GM12865 (cell line): ENCODE measurements around the gene SH3BP5.

ENCODE experiments used
- DNase-seq: peaks from one replicate; pipeline ENCODE4 v3.0.0; 2010; ENCODE audit warnings: low read depth
- H3K4me3 ChIP-seq: 2 replicates; pipeline ENCODE4 v1.5.1; 2011; ENCODE audit warnings: mild to moderate bottlenecking, low read depth, low read length, control low read depth
- CTCF ChIP-seq: IDR thresholded peaks from 2 replicates; pipeline ENCODE4 v1.5.1; 2011; ENCODE audit warnings: low read length, control low read depth, low read depth, inconsistent platforms; ENCODE audit not compliant: insufficient read depth; ENCODE audit errors: missing control alignments

SH3BP5 gene

DNA sequence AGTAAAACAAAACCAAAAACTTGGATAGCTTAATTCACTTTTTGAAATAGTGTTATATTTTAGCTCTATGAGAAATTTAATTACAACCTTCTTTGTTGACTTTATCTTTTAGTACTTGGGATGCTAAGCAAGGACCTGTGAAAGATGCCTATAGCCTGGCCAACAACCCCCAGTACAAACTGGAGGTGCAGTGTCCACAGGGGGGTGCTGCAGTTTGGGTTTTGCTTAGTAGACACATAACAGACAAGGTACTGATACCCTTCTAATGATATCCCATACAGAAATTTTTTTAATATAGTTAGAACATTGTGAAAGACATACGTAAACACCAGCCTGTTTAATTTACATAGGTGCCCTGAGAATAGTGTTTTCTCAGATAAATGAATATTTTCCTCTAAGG, 91.0 kb downstream of the SH3BP5 start:
- no peak overlapping the region for H3K4me3 ChIP-seq
- DNase-seq: peak; percentile 60
- TF ChIP-seq CTCF: peak; percentile 38

DNA sequence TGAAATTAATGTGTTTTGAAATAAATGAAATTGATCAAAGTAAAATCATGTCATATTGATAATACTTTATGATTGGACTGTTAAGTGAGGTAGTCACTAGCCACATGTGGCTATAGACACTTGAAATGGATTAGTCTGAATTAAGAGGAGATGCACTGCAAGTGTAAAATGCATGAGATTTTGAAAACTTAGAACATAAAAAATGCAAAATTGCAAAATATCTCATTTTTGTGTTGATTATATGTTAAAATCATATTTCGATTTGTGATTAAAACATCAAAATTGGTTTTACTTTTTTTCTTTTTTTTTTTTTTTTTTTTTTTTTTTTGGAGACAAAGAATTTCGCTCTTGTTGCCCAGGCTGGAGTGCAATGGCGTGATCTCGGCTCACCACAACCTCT, 103.1 kb downstream of the SH3BP5 start:
- no peak for DNase-seq
- H3K4me3 ChIP-seq: no peak overlapping the region
- no peak for TF ChIP-seq CTCF

DNA sequence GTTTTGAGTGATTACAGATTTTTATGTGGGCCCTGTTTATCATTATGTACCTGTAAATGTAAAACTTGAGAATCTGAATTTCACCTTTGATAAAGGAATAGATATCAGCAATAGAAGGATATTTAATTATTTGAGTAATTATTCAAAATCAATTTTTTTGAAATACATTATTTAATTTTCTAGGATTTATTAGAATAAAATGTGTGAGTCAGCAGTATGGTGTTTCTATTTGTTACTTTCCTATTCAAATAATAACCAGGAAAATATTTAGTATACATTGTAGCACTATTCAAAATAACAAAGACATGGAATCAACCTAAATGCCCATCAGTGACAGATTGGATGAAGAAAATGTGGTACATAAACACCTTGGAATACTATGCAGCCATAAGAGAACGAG, 104.2 kb downstream of the SH3BP5 start:
- no peak for TF ChIP-seq CTCF
- DNase-seq: no peak
- no peak overlapping the region for H3K4me3 ChIP-seq

GRCh38 chr3:15223685-15224572, 108.5 kb downstream of the SH3BP5 start:
- no peak for DNase-seq
- no peak for TF ChIP-seq CTCF
- H3K4me3 ChIP-seq: no peak overlapping the region

GRCh38 chr3:15221574-15222217, 110.7 kb downstream of the SH3BP5 start:
- H3K4me3 ChIP-seq: no peak overlapping the region
- TF ChIP-seq CTCF: no peak
- no peak for DNase-seq

DNA sequence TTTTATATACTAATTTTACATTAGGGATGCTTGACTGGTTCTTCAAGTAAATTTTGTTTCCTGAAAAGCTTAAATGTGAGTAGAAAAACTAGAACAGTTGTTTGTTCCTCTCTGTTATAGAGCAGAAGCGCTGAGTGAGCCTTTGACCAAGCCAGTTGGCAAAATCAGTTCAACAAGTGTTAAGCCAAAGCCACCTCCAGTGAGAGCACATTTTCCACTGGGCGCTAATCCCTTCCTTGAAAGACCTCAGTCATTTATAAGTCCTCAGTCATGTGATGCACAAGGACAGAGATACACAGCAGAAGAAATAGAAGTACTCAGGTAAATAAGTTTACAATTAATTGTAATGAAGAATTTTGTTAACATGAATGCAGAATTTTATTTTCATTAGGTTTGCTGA, 111.7 kb downstream of the SH3BP5 start:
- TF ChIP-seq CTCF: no peak
- no peak for DNase-seq
- no peak overlapping the region for H3K4me3 ChIP-seq
